ENCODE data around the gene ILF2.

DNA sequence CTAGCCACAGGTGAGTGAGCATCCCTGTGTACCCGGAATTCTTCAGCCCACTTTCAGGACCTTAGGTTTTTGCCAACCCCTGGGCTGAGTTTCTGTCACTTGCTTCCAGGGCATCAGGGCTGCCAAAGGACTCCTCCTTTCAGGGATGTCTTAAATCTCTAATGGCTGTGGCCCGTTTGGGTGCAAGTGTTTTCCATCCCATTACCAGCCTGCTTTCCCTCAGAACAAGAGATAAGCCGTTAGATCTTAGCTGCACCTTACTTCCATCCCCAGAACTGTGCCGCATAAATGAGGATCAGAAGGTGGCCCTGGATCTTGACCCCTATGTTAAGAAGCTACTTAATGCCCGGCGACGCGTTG, 11.6 kb downstream of the ILF2 start:
- no peak for TF ChIP-seq CTCF (IDR thresholded peaks at IDR 0.05)
- no peak for TF ChIP-seq POLR2A (IDR thresholded peaks at IDR 0.05)
- no peak for TF ChIP-seq POLR2AphosphoS5 (IDR thresholded peaks at IDR 0.05; ENCODE audit: insufficient read depth in 1 of 2, low read depth in 1 of 2)
